Mammary epithelial cell (primary cell): Measurements from ENCODE around the gene CADM4.

ENCODE experiments used
- EZH2 ChIP-seq: IDR thresholded peaks from 2 replicates; pipeline ENCODE4 v1.6.1; 2012; ENCODE audit warnings: low read length, inconsistent platforms, borderline replicate concordance
- TF ChIP-seq, protein P1 (sequence below), 2 donors: IDR thresholded peaks in 1 of 2; conservative IDR thresholded peaks in 1 of 2; 2 replicates each; pipeline ENCODE4 v1.5.1; 2011 to 2012; ENCODE audit warnings: inconsistent platforms in 2 of 2, low read length in 2 of 2, mild to moderate bottlenecking in 2 of 2, control low read depth in 1 of 2, low read depth in 1 of 2; ENCODE audit not compliant: insufficient read depth in 1 of 2; ENCODE audit errors: extremely low read depth in 1 of 2

DNA sequence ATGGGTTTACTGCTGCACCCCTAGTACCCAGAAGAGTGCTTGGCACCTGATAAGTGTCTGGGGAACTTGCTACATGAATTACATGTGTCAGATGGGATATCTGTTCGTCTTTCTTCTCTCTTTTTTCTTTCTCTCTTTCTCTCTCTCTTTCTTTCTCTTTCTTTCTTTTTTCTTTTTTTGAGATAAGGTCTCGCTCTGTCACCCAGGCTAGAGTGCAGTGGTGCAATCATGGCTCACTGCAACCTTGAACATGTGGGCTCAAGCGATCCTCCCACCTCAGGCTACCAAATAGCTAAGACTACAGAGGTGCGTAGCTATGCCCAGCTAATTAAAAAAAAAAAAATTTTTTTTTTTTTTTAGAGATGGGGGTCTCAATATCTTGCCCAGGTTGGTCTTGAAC, 6.1 kb downstream of the CADM4 start:
- no peak for TF ChIP-seq EZH2
- TF ChIP-seq, protein P1, sequence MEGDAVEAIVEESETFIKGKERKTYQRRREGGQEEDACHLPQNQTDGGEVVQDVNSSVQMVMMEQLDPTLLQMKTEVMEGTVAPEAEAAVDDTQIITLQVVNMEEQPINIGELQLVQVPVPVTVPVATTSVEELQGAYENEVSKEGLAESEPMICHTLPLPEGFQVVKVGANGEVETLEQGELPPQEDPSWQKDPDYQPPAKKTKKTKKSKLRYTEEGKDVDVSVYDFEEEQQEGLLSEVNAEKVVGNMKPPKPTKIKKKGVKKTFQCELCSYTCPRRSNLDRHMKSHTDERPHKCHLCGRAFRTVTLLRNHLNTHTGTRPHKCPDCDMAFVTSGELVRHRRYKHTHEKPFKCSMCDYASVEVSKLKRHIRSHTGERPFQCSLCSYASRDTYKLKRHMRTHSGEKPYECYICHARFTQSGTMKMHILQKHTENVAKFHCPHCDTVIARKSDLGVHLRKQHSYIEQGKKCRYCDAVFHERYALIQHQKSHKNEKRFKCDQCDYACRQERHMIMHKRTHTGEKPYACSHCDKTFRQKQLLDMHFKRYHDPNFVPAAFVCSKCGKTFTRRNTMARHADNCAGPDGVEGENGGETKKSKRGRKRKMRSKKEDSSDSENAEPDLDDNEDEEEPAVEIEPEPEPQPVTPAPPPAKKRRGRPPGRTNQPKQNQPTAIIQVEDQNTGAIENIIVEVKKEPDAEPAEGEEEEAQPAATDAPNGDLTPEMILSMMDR (conservative IDR thresholded peaks at IDR 0.05 in 1 of 2, IDR thresholded peaks at IDR 0.05 in 1 of 2; ENCODE audit: extremely low read depth in 1 of 2, insufficient read depth in 1 of 2, low read depth in 1 of 2, low read length in 2 of 2) = no peak
